K562 (cell line): ENCODE measurements around the gene DISP1. TPM values are rescaled to one million over a fixed set of nuclear protein-coding genes. Genes with fewer than 3 reads are reported as not detected.

Source experiments
- ATAC-seq: fragments of 200-7000 bp; cut with Tn5 transposase; 3 replicates; pipeline ENCODE4 v1.9.1; 2020; ENCODE audit warnings: moderate library complexity
- BruUV-seq: library from RNA; stranded (reverse); fragments of 400-500 nt; replicated peaks from 2 replicates; lab custom pipeline; 2021; lab: Mats Ljungman, UMichigan
- CTCF ChIA-PET: fragments of 300-600 bp; formaldehyde crosslinking; extraction: SDS; loops from one replicate; lab custom pipeline; 2021; ENCODE audit warnings: low intra/inter-chr PET ratio; lab: Yijun Ruan, JAX
- POLR2A ChIA-PET: fragments of 300-600, 350-650 bp; sonication (Branson Sonifier 250); formaldehyde crosslinking; extraction: SDS; loops from one replicate; lab custom pipeline; 2021; ENCODE audit warnings: antibody characterized with exemption, inconsistent platforms; lab: Yijun Ruan, JAX
- DNase-seq, 4 experiments: peaks; one replicate each; pipeline versions ENCODE4 v3.0.0 to v3.0.0-alpha.2; 2011 to 2018; ENCODE audit warnings: low spot score in 3 of 4, mixed read lengths in 3 of 4; ENCODE audit errors: extremely low read depth in 1 of 4
- FAIRE-seq: peaks from 2 replicates; lab custom pipeline; 2011; peaks lifted over from hg19 to GRCh38; lab: Jason Lieb, UNC
- H2AFZ ChIP-seq: 2 replicates; pipeline ENCODE4 v1.6.0; 2011; ENCODE audit warnings: low read depth, low read length, control low read depth, inconsistent platforms
- H3K27ac ChIP-seq: fragments of 200-600 bp; 3 replicates; pipeline ENCODE4 v1.8.0; 2011; ENCODE audit warnings: low read depth, mild to moderate bottlenecking, control low read depth, inconsistent platforms, low read length, moderate library complexity, mixed read lengths; ENCODE audit errors: extremely low read depth
- H3K27me3 ChIP-seq, 2 experiments: fragments of 300-600 bp in 1 of 2; 2 replicates in 1 of 2; 3 replicates in 1 of 2; pipeline versions ENCODE4 v1.6.0 to v1.8.0; 2011; ENCODE audit warnings: inconsistent platforms in 2 of 2, low read length in 2 of 2, mild to moderate bottlenecking in 1 of 2, mixed read lengths in 1 of 2, moderate library complexity in 1 of 2; ENCODE audit not compliant: control insufficient read depth in 2 of 2, insufficient read depth in 2 of 2
- H3K36me3 ChIP-seq: fragments of 300-600 bp; 3 replicates; pipeline ENCODE4 v1.8.0; 2011; ENCODE audit warnings: mild to moderate bottlenecking, low read length, inconsistent platforms; ENCODE audit not compliant: control insufficient read depth, insufficient read depth
- H3K4me1 ChIP-seq, 2 experiments: fragments of 200-600 bp in 1 of 2; replicated peaks in 1 of 2; 2 replicates in 1 of 2; 3 replicates in 1 of 2; pipeline versions ENCODE4 v1.5.1 to v1.8.0; 2011; ENCODE audit warnings: inconsistent platforms in 2 of 2, low read length in 2 of 2, mild to moderate bottlenecking in 1 of 2, mixed read lengths in 1 of 2, moderate library complexity in 1 of 2; ENCODE audit not compliant: control insufficient read depth in 2 of 2, insufficient read depth in 2 of 2
- H3K4me2 ChIP-seq: 2 replicates; pipeline ENCODE4 v1.6.1; 2011; ENCODE audit warnings: low read length, control low read depth, inconsistent platforms, mixed read lengths; ENCODE audit not compliant: insufficient read depth
- H3K4me3 ChIP-seq: fragments of 200-600 bp; sonication (generic), shearing (Covaris generic); 2 replicates; pipeline ENCODE4 v1.5.1; 2016; ENCODE audit warnings: control low read depth, inconsistent platforms
- H3K79me2 ChIP-seq: fragments of 200-600 bp; 3 replicates; pipeline ENCODE4 v1.8.0; 2011; ENCODE audit warnings: low read length, inconsistent platforms; ENCODE audit not compliant: control insufficient read depth, insufficient read depth
- H3K9ac ChIP-seq, 2 experiments: 2 replicates each; pipeline versions ENCODE4 v1.6.0 to v1.6.1; 2011; ENCODE audit warnings: low read depth in 2 of 2, low read length in 2 of 2, control low read depth in 1 of 2, inconsistent platforms in 1 of 2, mild to moderate bottlenecking in 1 of 2, mixed read lengths in 1 of 2; ENCODE audit not compliant: insufficient read depth in 1 of 2
- H3K9me1 ChIP-seq: one replicate; pipeline ENCODE4 v1.6.0; 2011; ENCODE audit warnings: inconsistent platforms, mild to moderate bottlenecking, low read length, moderate library complexity; ENCODE audit not compliant: control insufficient read depth, insufficient read depth
- H3K9me3 ChIP-seq: replicated peaks from 2 replicates; pipeline ENCODE4 v1.5.1; 2011; ENCODE audit warnings: low read depth, low read length, inconsistent platforms; ENCODE audit not compliant: control insufficient read depth, insufficient read depth
- H4K20me1 ChIP-seq: replicated peaks from 2 replicates; pipeline ENCODE4 v1.6.1; 2011; ENCODE audit warnings: low read length, inconsistent platforms, mixed read lengths; ENCODE audit not compliant: control insufficient read depth, insufficient read depth
- CCNT2 ChIP-seq: IDR thresholded peaks from 2 replicates; pipeline ENCODE4 v1.6.1; 2011; ENCODE audit warnings: borderline replicate concordance, low read depth, mild to moderate bottlenecking, moderate library complexity, mixed read lengths, low read length; ENCODE audit not compliant: insufficient read length; ENCODE audit errors: extremely low read depth
- CXXC5 ChIP-seq: fragments of 250-450 bp; sonication (Bioruptor Pico); IDR thresholded peaks from 2 replicates; pipeline ENCODE4 v1.8.0; 2022; ENCODE audit warnings: inconsistent platforms, mild to moderate bottlenecking, moderate library complexity
- MEF2D ChIP-seq: conservative IDR thresholded peaks from 2 replicates; pipeline ENCODE4 v1.6.1; 2016; ENCODE audit warnings: low read depth, missing genetic modification characterization, missing compliant biosample characterization
- SETDB1 ChIP-seq: IDR thresholded peaks from one replicate; pipeline ENCODE4 v1.6.1; 2012; ENCODE audit warnings: low read length, control low read depth, inconsistent platforms
- TARDBP ChIP-seq: fragments of 450-650 bp; IDR thresholded peaks from 2 replicates; pipeline ENCODE4 v1.6.1; 2016
- XRCC4 ChIP-seq: IDR thresholded peaks from one replicate; pipeline ENCODE4 v1.6.1; 2011; ENCODE audit not compliant: insufficient read depth, insufficient read length; ENCODE audit errors: extremely low read depth
- ZNF311 ChIP-seq: fragments of 250-450 bp; sonication (Bioruptor Pico); IDR thresholded peaks from 2 replicates; pipeline ENCODE4 v1.4.0; 2020; ENCODE audit warnings: mild to moderate bottlenecking, moderate library complexity
- WGBS: fragments of 100-300 bp; shearing (Covaris generic); methylation state at CpG from one replicate; pipeline ENCODE4 v1.1.6; 2016; ENCODE audit warnings: low coverage, mixed read lengths; ENCODE audit not compliant: insufficient coverage; ENCODE audit errors: missing lambda C conversion rate; 5-methylcytosine and 5-hydroxymethylcytosine counted together
- in situ Hi-C: fragments of 300-500 bp; cut with MboI; formaldehyde crosslinking; loops from 4 replicates; pipeline ENCODE4 v1.15.0; 2018; ENCODE audit warnings: inconsistent platforms, mixed read lengths
- intact Hi-C: fragments of 100-400 bp; cut with micrococcal nuclease; formaldehyde crosslinking; loops from 2 replicates; pipeline ENCODE4 v1.14.2; 2022
- polyA plus RNA-seq, 8 experiments: library from polyadenylated mRNA; depleted of rRNA in 4 of 8; stranded (reverse) in 5 of 8; unstranded in 3 of 8; fragments of >200 nt; fragmentation: Nextera tagmentation in 2 of 8; fragmentation: Illumina TruSeq in 1 of 8; extraction: Ambion mirVana in 2 of 8; extraction: Trizol in 1 of 8; gene quantifications; 2 replicates each; pipeline versions ENCODE4 v1.2.1 to v1.2.3, GENCODE V29; 2011 to 2014; ENCODE audit warnings: inconsistent platforms in 1 of 8, missing spikeins in 1 of 8
- total RNA-seq, 7 experiments: library from RNA; depleted of rRNA in 6 of 7; stranded (reverse); fragments of >200 nt in 6 of 7; fragmentation: Illumina TruSeq in 2 of 7; extraction: Trizol in 2 of 7; gene quantifications; 2 replicates each; pipeline versions ENCODE4 v1.2.1 to v1.2.3, GENCODE V29; 2011 to 2021; ENCODE audit warnings: low replicate concordance in 1 of 7

The DISP1 gene
- total and polyA plus RNA-seq, 9 of the 15 experiments (the other 6 are each of a cell fraction or from before 2014, with no cell fraction given): 0.02 to 0.35 (median 0.04) TPM; not detected in 2

DNA sequence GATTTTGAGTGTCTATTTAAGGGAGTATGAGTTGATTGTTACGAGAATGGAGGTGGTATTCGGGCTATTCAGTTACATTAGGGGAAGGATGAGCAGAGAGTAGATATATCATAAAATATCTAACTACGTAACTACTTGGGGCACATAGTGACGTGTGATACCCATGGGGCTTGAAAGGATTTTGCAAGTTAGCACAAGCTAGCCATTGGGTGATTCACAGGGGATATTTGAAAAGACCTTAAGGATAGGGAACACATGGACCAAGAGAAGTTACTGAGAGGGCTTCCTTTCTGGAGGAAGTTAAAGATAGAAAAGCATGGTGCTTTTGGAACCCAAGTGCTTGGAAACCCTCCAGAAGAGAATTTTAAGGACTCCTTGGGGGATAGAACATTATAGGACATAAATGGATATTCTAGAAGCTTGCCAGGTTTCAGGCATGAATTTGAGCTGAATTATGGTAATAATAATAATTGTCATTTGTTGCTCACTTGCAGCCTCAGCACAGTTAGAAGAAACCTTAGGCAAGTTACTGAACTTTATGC lies 5.4 kb downstream of the DISP1 start:
- POLR2A ChIA-PET: interaction anchor here (0.6 to 0.7 kb wide), 2 partner anchors 122 to 384 kb away, joined by 3 to 5 read pairs; no protein-coding TSS in a partner anchor
- peaks cover 0 to 1% of the 10 kb centered on the region in 2 experiments; a peak in 3 of 5 replicates for H3K4me1 ChIP-seq
- H3K27me3 ChIP-seq: peaks cover 0 to 1% of the 10 kb centered on the region in 2 experiments; a peak in 1 of 5 replicates
- ATAC-seq (no peak), FAIRE-seq (no peak)
- H3K27ac ChIP-seq: no peak overlapping the region
- no peaks in the 10 kb centered on the region for H3K36me3 ChIP-seq
- H3K9me1 ChIP-seq: no peaks in the 10 kb centered on the region
- no peaks in the 10 kb centered on the region for H3K79me2 ChIP-seq
- CTCF ChIA-PET: no interaction called here
- H2AFZ ChIP-seq: no peak overlapping the region
- H3K9ac ChIP-seq: no peak overlapping the region
- 4% methylated on average over 4 of the region's 4 CpGs for WGBS
- intact Hi-C loops (no loop called here), in situ Hi-C loops (no loop called here)
- H3K9me3 ChIP-seq: no peaks in the 10 kb centered on the region
- TF ChIP-seq CXXC5 (CRISPR knock-in tag) (no peak), CCNT2 (no peak), TARDBP (no peak), XRCC4 (no peak), ZNF311 (CRISPR knock-in tag) (no peak), MEF2D (tag) (no peak), SETDB1 (no peak)
- TF ChIP-seq, all 486 proteins: peak for 0
- no TSS peak for BruUV-seq
- DNase-seq: no peak
- Histone ChIP-seq H3K4me3 (no peak overlapping the region), H4K20me1 (no peaks in the 10 kb centered on the region), H3K4me2 (no peak overlapping the region)
